Prostate gland (tissue), 2 donors: Measurements from ENCODE around the gene MCF2.

ENCODE experiments used
- POLR2AphosphoS5 ChIP-seq: sonication (generic); formaldehyde crosslinking; IDR thresholded peaks from one replicate; pipeline ENCODE4 v1.6.1; 2017; ENCODE audit warnings: antibody characterized with exemption
- TF ChIP-seq, protein P1 (sequence below), 4 experiments: fragments of 200-600 bp in 2 of 4; fragments of 450-650 bp in 2 of 4; sonication (generic) in 2 of 4; IDR thresholded peaks; 1 replicate in 3 of 4; 2 replicates in 1 of 4; pipeline ENCODE4 v1.5.1; 2016 to 2019; ENCODE audit warnings: antibody characterized with exemption in 4 of 4, mild to moderate bottlenecking in 2 of 4, moderate library complexity in 2 of 4

DNA sequence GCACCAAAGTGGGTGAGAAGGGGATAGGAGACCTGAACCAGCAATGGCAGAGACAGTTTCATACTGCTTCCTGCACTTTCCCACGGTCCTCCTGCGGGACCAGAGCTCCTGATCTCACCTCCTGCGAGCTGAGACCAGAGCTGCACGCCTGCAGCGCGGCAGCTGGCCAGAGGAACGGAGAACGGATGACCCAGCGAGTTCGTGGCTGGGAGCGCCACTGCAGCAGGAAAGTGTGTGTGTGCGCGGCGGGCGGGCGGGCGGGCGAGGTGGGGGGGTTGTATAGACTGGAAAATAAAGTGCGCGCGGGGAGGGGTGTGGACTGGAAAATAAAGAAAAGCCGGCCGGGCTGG is 16.5 kb downstream of the MCF2 start:
- no peak for TF ChIP-seq POLR2AphosphoS5
- TF ChIP-seq, protein P1, sequence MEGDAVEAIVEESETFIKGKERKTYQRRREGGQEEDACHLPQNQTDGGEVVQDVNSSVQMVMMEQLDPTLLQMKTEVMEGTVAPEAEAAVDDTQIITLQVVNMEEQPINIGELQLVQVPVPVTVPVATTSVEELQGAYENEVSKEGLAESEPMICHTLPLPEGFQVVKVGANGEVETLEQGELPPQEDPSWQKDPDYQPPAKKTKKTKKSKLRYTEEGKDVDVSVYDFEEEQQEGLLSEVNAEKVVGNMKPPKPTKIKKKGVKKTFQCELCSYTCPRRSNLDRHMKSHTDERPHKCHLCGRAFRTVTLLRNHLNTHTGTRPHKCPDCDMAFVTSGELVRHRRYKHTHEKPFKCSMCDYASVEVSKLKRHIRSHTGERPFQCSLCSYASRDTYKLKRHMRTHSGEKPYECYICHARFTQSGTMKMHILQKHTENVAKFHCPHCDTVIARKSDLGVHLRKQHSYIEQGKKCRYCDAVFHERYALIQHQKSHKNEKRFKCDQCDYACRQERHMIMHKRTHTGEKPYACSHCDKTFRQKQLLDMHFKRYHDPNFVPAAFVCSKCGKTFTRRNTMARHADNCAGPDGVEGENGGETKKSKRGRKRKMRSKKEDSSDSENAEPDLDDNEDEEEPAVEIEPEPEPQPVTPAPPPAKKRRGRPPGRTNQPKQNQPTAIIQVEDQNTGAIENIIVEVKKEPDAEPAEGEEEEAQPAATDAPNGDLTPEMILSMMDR (IDR thresholded peaks at IDR 0.05): no peak
